SU-DHL-6 (cell line): ENCODE data around the gene FLT1.

ENCODE experiments used
- EZH2phosphoT487 ChIP-seq: fragments of 200-600 bp; sonication (generic), shearing (Covaris generic); conservative IDR thresholded peaks from 2 replicates; pipeline ENCODE4 v1.6.1; 2018; ENCODE audit warnings: mild to moderate bottlenecking, antibody characterized with exemption, low read length, moderate library complexity, mixed read lengths
- TF ChIP-seq, protein P1 (sequence below): fragments of 200-600 bp; sonication (generic); IDR thresholded peaks from one replicate; pipeline ENCODE4 v1.5.1; 2017; ENCODE audit warnings: antibody characterized with exemption, mild to moderate bottlenecking, low read length, moderate library complexity; ENCODE audit not compliant: insufficient read depth, poor library complexity, severe bottlenecking

DNA sequence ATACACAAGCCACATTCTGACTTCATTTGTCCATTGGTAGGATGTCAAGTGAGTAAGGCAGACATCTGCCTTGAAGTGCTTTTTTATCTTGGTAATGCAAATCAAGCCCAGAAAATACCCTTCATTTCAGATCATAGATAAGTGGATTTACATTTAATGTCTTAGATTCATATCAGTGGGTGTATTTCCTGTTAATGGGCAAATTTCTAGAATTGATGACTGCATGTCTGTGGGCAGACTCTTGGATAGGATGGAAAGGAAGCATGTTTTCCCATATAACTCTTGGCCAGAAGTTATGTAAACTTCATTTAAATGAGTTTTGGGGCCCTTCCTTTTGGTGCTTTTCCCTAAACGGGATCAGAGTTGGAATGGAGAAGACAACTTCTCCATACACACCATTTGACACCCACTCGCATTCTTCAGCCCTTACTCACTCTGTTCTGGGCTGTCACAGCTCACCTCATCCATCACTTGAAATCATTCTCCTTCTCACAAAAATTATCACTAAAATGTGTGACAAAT, 154.6 kb downstream of the FLT1 start:
- TF ChIP-seq, protein P1, sequence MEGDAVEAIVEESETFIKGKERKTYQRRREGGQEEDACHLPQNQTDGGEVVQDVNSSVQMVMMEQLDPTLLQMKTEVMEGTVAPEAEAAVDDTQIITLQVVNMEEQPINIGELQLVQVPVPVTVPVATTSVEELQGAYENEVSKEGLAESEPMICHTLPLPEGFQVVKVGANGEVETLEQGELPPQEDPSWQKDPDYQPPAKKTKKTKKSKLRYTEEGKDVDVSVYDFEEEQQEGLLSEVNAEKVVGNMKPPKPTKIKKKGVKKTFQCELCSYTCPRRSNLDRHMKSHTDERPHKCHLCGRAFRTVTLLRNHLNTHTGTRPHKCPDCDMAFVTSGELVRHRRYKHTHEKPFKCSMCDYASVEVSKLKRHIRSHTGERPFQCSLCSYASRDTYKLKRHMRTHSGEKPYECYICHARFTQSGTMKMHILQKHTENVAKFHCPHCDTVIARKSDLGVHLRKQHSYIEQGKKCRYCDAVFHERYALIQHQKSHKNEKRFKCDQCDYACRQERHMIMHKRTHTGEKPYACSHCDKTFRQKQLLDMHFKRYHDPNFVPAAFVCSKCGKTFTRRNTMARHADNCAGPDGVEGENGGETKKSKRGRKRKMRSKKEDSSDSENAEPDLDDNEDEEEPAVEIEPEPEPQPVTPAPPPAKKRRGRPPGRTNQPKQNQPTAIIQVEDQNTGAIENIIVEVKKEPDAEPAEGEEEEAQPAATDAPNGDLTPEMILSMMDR = no peak
- TF ChIP-seq EZH2phosphoT487 = no peak
